IMR-90 (cell line): ENCODE data around the gene LHPP. TPM values are rescaled to one million over a fixed set of nuclear protein-coding genes. Genes with fewer than 3 reads are reported as not detected.

Experiments
- ATAC-seq: fragments of 200-7000 bp; cut with Tn5 transposase; 2 replicates; pipeline ENCODE4 v1.9.1; 2020; ENCODE audit warnings: low read depth, mild to moderate bottlenecking, moderate library complexity
- BruUV-seq: library from RNA; stranded (reverse); fragments of 400-500 nt; replicated peaks from 2 replicates; lab custom pipeline; 2021; lab: Mats Ljungman, UMichigan
- CTCF ChIA-PET: fragments of 300-600 bp; formaldehyde crosslinking; extraction: SDS; loops from one replicate; lab custom pipeline; 2021; ENCODE audit warnings: antibody characterized with exemption; lab: Yijun Ruan, JAX
- POLR2A ChIA-PET: fragments of 300-600 bp; sonication (Branson Sonifier 250); formaldehyde crosslinking; loops from one replicate; lab custom pipeline; 2022; ENCODE audit warnings: antibody characterized with exemption; ENCODE audit not compliant: unreplicated experiment; lab: Charles Lee
- DNase-seq: peaks from one replicate; pipeline ENCODE4 v3.0.0; 2013
- H2AFZ ChIP-seq: replicated peaks from 2 replicates; pipeline ENCODE3; 2013; ENCODE audit warnings: low read length, mild to moderate bottlenecking; ENCODE audit not compliant: poor library complexity
- H2AK5ac ChIP-seq: 2 replicates; pipeline ENCODE4 v1.6.1; 2013; ENCODE audit warnings: low read depth, low read length, inconsistent platforms
- H2AK9ac ChIP-seq: replicated peaks from 2 replicates; pipeline ENCODE3; 2013; ENCODE audit warnings: mild to moderate bottlenecking, low read depth, low read length, moderate library complexity; ENCODE audit not compliant: poor library complexity
- H2BK120ac ChIP-seq: 2 replicates; pipeline ENCODE4 v1.6.1; 2013; ENCODE audit warnings: low read depth, low read length, inconsistent platforms
- H2BK15ac ChIP-seq: 3 replicates; pipeline ENCODE4 v1.6.1; 2013; ENCODE audit warnings: low read depth, low read length, inconsistent platforms
- H2BK20ac ChIP-seq: 2 replicates; pipeline ENCODE4 v1.6.1; 2013; ENCODE audit warnings: low read depth, mild to moderate bottlenecking, inconsistent platforms, low read length, moderate library complexity
- H2BK5ac ChIP-seq: 2 replicates; pipeline ENCODE4 v1.6.1; 2013; ENCODE audit warnings: mild to moderate bottlenecking, low read depth, low read length, inconsistent platforms; ENCODE audit not compliant: poor library complexity, severe bottlenecking
- H3K14ac ChIP-seq: replicated peaks from 2 replicates; pipeline ENCODE4 v1.6.1; 2013; ENCODE audit warnings: low read depth, low read length, inconsistent platforms
- H3K18ac ChIP-seq: 2 replicates; pipeline ENCODE4 v1.6.1; 2013; ENCODE audit warnings: low read depth, low read length, control low read depth
- H3K23ac ChIP-seq: 2 replicates; pipeline ENCODE4 v1.6.1; 2013; ENCODE audit warnings: low read depth, low read length, inconsistent platforms
- H3K27ac ChIP-seq: 2 replicates; pipeline ENCODE4 v1.5.1; 2013; ENCODE audit warnings: mild to moderate bottlenecking, control low read depth, low read length; ENCODE audit not compliant: insufficient read depth
- H3K27me3 ChIP-seq: 2 replicates; pipeline ENCODE4 v1.6.1; 2013; ENCODE audit warnings: low read length; ENCODE audit not compliant: control insufficient read depth, insufficient read depth
- H3K36me3 ChIP-seq: 2 replicates; pipeline ENCODE4 v1.6.1; 2013; ENCODE audit warnings: low read length, mixed read lengths; ENCODE audit not compliant: control insufficient read depth, insufficient read depth
- H3K4ac ChIP-seq: 2 replicates; pipeline ENCODE4 v1.6.1; 2013; ENCODE audit warnings: low read depth, low read length, inconsistent platforms
- H3K4me1 ChIP-seq: 2 replicates; pipeline ENCODE4 v1.6.1; 2013; ENCODE audit warnings: low read length, mixed read lengths; ENCODE audit not compliant: control insufficient read depth, insufficient read depth
- H3K4me2 ChIP-seq: 2 replicates; pipeline ENCODE4 v1.6.1; 2013; ENCODE audit warnings: low read depth, mild to moderate bottlenecking, control low read depth, low read length, moderate library complexity
- H3K4me3 ChIP-seq: 2 replicates; pipeline ENCODE4 v1.5.1; 2013; ENCODE audit warnings: low read depth, mild to moderate bottlenecking, control low read depth, low read length, moderate library complexity; ENCODE audit not compliant: insufficient read depth
- H3K56ac ChIP-seq: 2 replicates; pipeline ENCODE4 v1.6.1; 2013; ENCODE audit warnings: low read length, inconsistent platforms; ENCODE audit not compliant: insufficient read depth; ENCODE audit errors: extremely low read depth
- H3K79me1 ChIP-seq, 2 experiments: 2 replicates each; pipeline ENCODE4 v1.6.1; 2013; ENCODE audit warnings: low read length in 2 of 2, inconsistent platforms in 1 of 2, low read depth in 1 of 2
- H3K9ac ChIP-seq: 2 replicates; pipeline ENCODE4 v1.6.1; 2013; ENCODE audit warnings: low read depth, low read length, control low read depth
- H3K9me1 ChIP-seq: 2 replicates; pipeline ENCODE4 v1.6.1; 2013; ENCODE audit warnings: low read length, inconsistent platforms; ENCODE audit not compliant: insufficient read depth
- H3K9me3 ChIP-seq: 2 replicates; pipeline ENCODE4 v1.6.1; 2013; ENCODE audit warnings: low read length; ENCODE audit not compliant: control insufficient read depth, insufficient read depth
- H4K20me1 ChIP-seq: 2 replicates; pipeline ENCODE4 v1.6.1; 2013; ENCODE audit warnings: low read length, inconsistent platforms; ENCODE audit not compliant: insufficient read depth
- H4K5ac ChIP-seq: 2 replicates; pipeline ENCODE4 v1.6.1; 2013; ENCODE audit warnings: mild to moderate bottlenecking, low read depth, low read length, control low read depth
- H4K8ac ChIP-seq, 2 experiments: 2 replicates each; pipeline ENCODE4 v1.6.1; 2013; ENCODE audit warnings: low read depth in 2 of 2, low read length in 2 of 2, control low read depth in 1 of 2, inconsistent platforms in 1 of 2
- H4K91ac ChIP-seq: 2 replicates; pipeline ENCODE4 v1.6.1; 2013; ENCODE audit warnings: low read depth, low read length, inconsistent platforms; ENCODE audit not compliant: insufficient read depth
- BHLHE40 ChIP-seq: fragments of 150-350 bp; IDR thresholded peaks from 2 replicates; pipeline ENCODE4 v1.6.1; 2016; ENCODE audit warnings: mild to moderate bottlenecking, low read depth, low read length
- CEBPB ChIP-seq: IDR thresholded peaks from 2 replicates; pipeline ENCODE4 v1.6.1; 2012; ENCODE audit warnings: low read depth, low read length, improper control_type of control experiment
- MAFK ChIP-seq: IDR thresholded peaks from 2 replicates; pipeline ENCODE4 v1.6.1; 2012; ENCODE audit warnings: low read depth, low read length, improper control_type of control experiment
- MXI1 ChIP-seq: IDR thresholded peaks from 2 replicates; pipeline ENCODE4 v1.6.1; 2012; ENCODE audit warnings: low read depth, mild to moderate bottlenecking, low read length, moderate library complexity, borderline replicate concordance
- POLR2A ChIP-seq: IDR thresholded peaks from 2 replicates; pipeline ENCODE4 v1.6.1; 2012; ENCODE audit warnings: mild to moderate bottlenecking, low read depth, low read length
- RAD21 ChIP-seq: IDR thresholded peaks from 2 replicates; pipeline ENCODE4 v1.6.1; 2012; ENCODE audit warnings: low read length, improper control_type of control experiment
- RCOR1 ChIP-seq: IDR thresholded peaks from 2 replicates; pipeline ENCODE4 v1.6.1; 2012; ENCODE audit warnings: mild to moderate bottlenecking, low read length, improper control_type of control experiment; ENCODE audit not compliant: insufficient replicate concordance
- RFX5 ChIP-seq: IDR thresholded peaks from 2 replicates; pipeline ENCODE4 v1.8.0; 2012; ENCODE audit warnings: low read depth, mild to moderate bottlenecking, low read length, moderate library complexity
- WGBS, 2 experiments: methylation state at CpG; one replicate each; pipeline versions ENCODE4 v1.1.5 to v1.1.7; 2013; ENCODE audit warnings: missing lambda C conversion rate in 2 of 2; ENCODE audit not compliant: insufficient read length in 1 of 2; ENCODE audit errors: extremely low coverage in 2 of 2; 5-methylcytosine and 5-hydroxymethylcytosine counted together
- dilution Hi-C: fragments of 300-500 bp; cut with HindIII; formaldehyde crosslinking; loops from one replicate; pipeline ENCODE4 v1.14.3; 2018; ENCODE audit warnings: low sequenced_read_pairs; ENCODE audit not compliant: unreplicated experiment
- in situ Hi-C: fragments of 300-500 bp; cut with MboI; formaldehyde crosslinking; loops from 3 replicates; pipeline ENCODE4 v1.14.3; 2019; ENCODE audit warnings: low sequenced_read_pairs, inconsistent platforms, mixed read lengths
- intact Hi-C: fragments of 100-400 bp; cut with micrococcal nuclease; formaldehyde crosslinking; loops from 2 replicates; pipeline ENCODE4 v1.10.0; 2022
- polyA plus RNA-seq, 3 experiments: library from polyadenylated mRNA; depleted of rRNA; stranded (reverse); fragments of >200 nt; gene quantifications; 2 replicates each; pipeline ENCODE4 v1.2.3, GENCODE V29; 2012; ENCODE audit warnings: low replicate concordance in 1 of 3
- total RNA-seq: library from RNA; depleted of rRNA; stranded (reverse); fragments of >200 nt; gene quantifications from 2 replicates; pipeline ENCODE4 v1.2.3, GENCODE V29; 2012
- TF ChIP-seq, protein P1 (sequence below): fragments of 150-350 bp; IDR thresholded peaks from 2 replicates; pipeline ENCODE4 v1.6.1; 2017; ENCODE audit warnings: mild to moderate bottlenecking, antibody characterized with exemption, low read length, low read depth
- TF ChIP-seq, protein P2 (sequence below): conservative IDR thresholded peaks from 2 replicates; pipeline ENCODE4 v1.5.1; 2012; ENCODE audit warnings: mild to moderate bottlenecking, low read depth, low read length, improper control_type of control experiment
- TF ChIP-seq, protein P3 (sequence below): fragments of 150-350 bp; IDR thresholded peaks from 2 replicates; pipeline ENCODE4 v1.6.1; 2016; ENCODE audit warnings: low read depth, mild to moderate bottlenecking, low read length, moderate library complexity, borderline replicate concordance

LHPP gene
- total and polyA plus RNA-seq, 2 of the 4 experiments (the other 2 are of a cell fraction) = 2.7 to 8.3 TPM

DNA sequence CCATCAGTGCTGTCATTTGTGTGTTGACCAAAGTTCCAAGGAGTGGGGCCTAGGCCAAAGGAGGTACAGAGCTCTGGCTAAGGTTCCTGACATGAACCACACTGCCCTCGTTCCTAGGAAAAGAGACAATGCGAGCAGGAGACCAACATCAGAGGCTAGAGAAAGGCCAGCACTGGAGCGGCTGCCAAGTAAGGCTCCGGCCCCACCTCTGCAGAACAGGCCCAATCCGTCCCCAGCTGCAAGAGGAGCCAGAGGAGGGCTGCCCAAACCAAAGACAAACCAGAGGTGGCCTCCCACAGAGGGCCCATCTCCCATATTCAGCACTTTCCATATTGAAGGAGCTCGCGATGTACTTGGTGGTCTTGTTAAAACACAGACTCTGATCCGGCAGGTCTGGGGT is 201.6 kb downstream of the LHPP start:
- peaks cover 0 to 12% of the 10 kb centered on the region in 2 experiments; a peak in 3 of 4 replicates for H3K79me1 ChIP-seq
- no peak overlapping the region for H3K14ac ChIP-seq
- no peak overlapping the region for H2BK15ac ChIP-seq
- H3K4me3 ChIP-seq = no peak overlapping the region
- no peak overlapping the region for H2AFZ ChIP-seq
- no peaks in the 10 kb centered on the region for H3K9me3 ChIP-seq
- H3K9ac ChIP-seq = no peak overlapping the region
- no peak overlapping the region for H4K8ac ChIP-seq
- no peak overlapping the region for H2AK9ac ChIP-seq
- intact Hi-C loops (no loop called here), in situ Hi-C loops (no loop called here), dilution Hi-C loops (no loop called here)
- H4K5ac ChIP-seq = no peak overlapping the region
- BruUV-seq = no TSS peak
- WGBS, 2 experiments = no CpG with 5 or more reads among the region's 8 CpGs
- H3K18ac ChIP-seq = no peak overlapping the region
- no peak overlapping the region for H2BK5ac ChIP-seq
- H3K36me3 ChIP-seq = peaks cover 3% of the 10 kb centered on the region
- CTCF ChIA-PET = interaction anchor here (0.6 kb wide), 1 partner anchor 24 kb away, joined by 3 read pairs; no protein-coding TSS in a partner anchor
- no peak for DNase-seq
- peaks cover 23% of the 10 kb centered on the region for H3K9me1 ChIP-seq
- no peak for ATAC-seq
- H3K23ac ChIP-seq = no peak overlapping the region
- H3K4ac ChIP-seq = no peak overlapping the region
- peaks cover 7% of the 10 kb centered on the region; the same call in 1 of the 2 replicates for H3K4me1 ChIP-seq
- POLR2A ChIA-PET = no interaction called here
- no peak overlapping the region for H2BK20ac ChIP-seq
- H3K27ac ChIP-seq = no peak overlapping the region
- H3K27me3 ChIP-seq = no peaks in the 10 kb centered on the region
- H4K91ac ChIP-seq = no peak overlapping the region
- no peak overlapping the region for H2AK5ac ChIP-seq
- no peak overlapping the region for H3K4me2 ChIP-seq
- H2BK120ac ChIP-seq = no peak overlapping the region
- H3K56ac ChIP-seq = no peak overlapping the region
- TF ChIP-seq, protein P1, sequence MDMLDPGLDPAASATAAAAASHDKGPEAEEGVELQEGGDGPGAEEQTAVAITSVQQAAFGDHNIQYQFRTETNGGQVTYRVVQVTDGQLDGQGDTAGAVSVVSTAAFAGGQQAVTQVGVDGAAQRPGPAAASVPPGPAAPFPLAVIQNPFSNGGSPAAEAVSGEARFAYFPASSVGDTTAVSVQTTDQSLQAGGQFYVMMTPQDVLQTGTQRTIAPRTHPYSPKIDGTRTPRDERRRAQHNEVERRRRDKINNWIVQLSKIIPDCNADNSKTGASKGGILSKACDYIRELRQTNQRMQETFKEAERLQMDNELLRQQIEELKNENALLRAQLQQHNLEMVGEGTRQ = no peak
- TF ChIP-seq RFX5 = no peak
- TF ChIP-seq POLR2A = no peak
- no peak for TF ChIP-seq BHLHE40
- TF ChIP-seq RCOR1 = no peak
- TF ChIP-seq, protein P2, sequence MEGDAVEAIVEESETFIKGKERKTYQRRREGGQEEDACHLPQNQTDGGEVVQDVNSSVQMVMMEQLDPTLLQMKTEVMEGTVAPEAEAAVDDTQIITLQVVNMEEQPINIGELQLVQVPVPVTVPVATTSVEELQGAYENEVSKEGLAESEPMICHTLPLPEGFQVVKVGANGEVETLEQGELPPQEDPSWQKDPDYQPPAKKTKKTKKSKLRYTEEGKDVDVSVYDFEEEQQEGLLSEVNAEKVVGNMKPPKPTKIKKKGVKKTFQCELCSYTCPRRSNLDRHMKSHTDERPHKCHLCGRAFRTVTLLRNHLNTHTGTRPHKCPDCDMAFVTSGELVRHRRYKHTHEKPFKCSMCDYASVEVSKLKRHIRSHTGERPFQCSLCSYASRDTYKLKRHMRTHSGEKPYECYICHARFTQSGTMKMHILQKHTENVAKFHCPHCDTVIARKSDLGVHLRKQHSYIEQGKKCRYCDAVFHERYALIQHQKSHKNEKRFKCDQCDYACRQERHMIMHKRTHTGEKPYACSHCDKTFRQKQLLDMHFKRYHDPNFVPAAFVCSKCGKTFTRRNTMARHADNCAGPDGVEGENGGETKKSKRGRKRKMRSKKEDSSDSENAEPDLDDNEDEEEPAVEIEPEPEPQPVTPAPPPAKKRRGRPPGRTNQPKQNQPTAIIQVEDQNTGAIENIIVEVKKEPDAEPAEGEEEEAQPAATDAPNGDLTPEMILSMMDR = no peak
- TF ChIP-seq RAD21 = no peak
- no peak for TF ChIP-seq MXI1
- no peak for TF ChIP-seq MAFK
- no peak for TF ChIP-seq CEBPB
- TF ChIP-seq, protein P3, sequence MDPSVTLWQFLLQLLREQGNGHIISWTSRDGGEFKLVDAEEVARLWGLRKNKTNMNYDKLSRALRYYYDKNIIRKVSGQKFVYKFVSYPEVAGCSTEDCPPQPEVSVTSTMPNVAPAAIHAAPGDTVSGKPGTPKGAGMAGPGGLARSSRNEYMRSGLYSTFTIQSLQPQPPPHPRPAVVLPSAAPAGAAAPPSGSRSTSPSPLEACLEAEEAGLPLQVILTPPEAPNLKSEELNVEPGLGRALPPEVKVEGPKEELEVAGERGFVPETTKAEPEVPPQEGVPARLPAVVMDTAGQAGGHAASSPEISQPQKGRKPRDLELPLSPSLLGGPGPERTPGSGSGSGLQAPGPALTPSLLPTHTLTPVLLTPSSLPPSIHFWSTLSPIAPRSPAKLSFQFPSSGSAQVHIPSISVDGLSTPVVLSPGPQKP = no peak
- peaks cover 19% of the 10 kb centered on the region for H4K20me1 ChIP-seq
